ENCODE data around the gene EEF1G.

Gene EEF1G

GRCh38 chr11:62580959-62581715, 7.4 kb upstream of the EEF1G start:
- H3K27ac Mint-ChIP-seq = peak overlapping the region; percentile 82
- H3K4me1 Mint-ChIP-seq = peaks cover 4% of the 10 kb centered on the region
- H3K27me3 Mint-ChIP-seq (ENCODE audit: low read depth, poor library complexity) = no peaks in the 10 kb centered on the region
- TF ChIP-seq CTCF (IDR thresholded peaks at IDR 0.05) = no peak
- H3K9me3 Mint-ChIP-seq = no peaks in the 10 kb centered on the region
- H3K4me3 Mint-ChIP-seq = no peak overlapping the region
- H3K36me3 Mint-ChIP-seq (ENCODE audit: low read depth) = peaks cover 63% of the 10 kb centered on the region
- DNase-seq = no peak

- H3K27me3 Mint-ChIP-seq (ENCODE audit: low read depth, poor library complexity) = no peaks in the 10 kb centered on the region
- TF ChIP-seq CTCF (IDR thresholded peaks at IDR 0.05) = no peak
- no peak overlapping the region for H3K27ac Mint-ChIP-seq
- H3K36me3 Mint-ChIP-seq (ENCODE audit: low read depth) = peaks cover 54% of the 10 kb centered on the region
- no peak overlapping the region for H3K4me3 Mint-ChIP-seq
- peaks cover 18% of the 10 kb centered on the region for H3K4me1 Mint-ChIP-seq
- no peak for DNase-seq
- no peaks in the 10 kb centered on the region for H3K9me3 Mint-ChIP-seq
Observed at GRCh38 chr11:62579252-62579651, 5.6 kb upstream of the EEF1G start.

- Mint-ChIP-seq H3K9me3 (no peaks in the 10 kb centered on the region), H3K4me3 (no peak overlapping the region), H3K4me1 (peaks cover 18% of the 10 kb centered on the region), H3K36me3 (ENCODE audit: low read depth) (peaks cover 47% of the 10 kb centered on the region), H3K27me3 (ENCODE audit: low read depth, poor library complexity) (no peaks in the 10 kb centered on the region), H3K27ac (no peak overlapping the region)
- TF ChIP-seq CTCF (IDR thresholded peaks at IDR 0.05) = no peak
- DNase-seq = no peak
Observed at GRCh38 chr11:62578541-62578940, 4.8 kb upstream of the EEF1G start.

GRCh38 chr11:62577046-62577714, 3.5 kb upstream of the EEF1G start:
- Mint-ChIP-seq H3K4me3 (no peak overlapping the region), H3K27ac (peak overlapping the region; percentile 67), H3K27me3 (ENCODE audit: low read depth, poor library complexity) (no peaks in the 10 kb centered on the region), H3K9me3 (no peaks in the 10 kb centered on the region), H3K4me1 (peaks cover 30% of the 10 kb centered on the region), H3K36me3 (ENCODE audit: low read depth) (peaks cover 48% of the 10 kb centered on the region)
- TF ChIP-seq CTCF (IDR thresholded peaks at IDR 0.05) = no peak
- DNase-seq = no peak

- H3K4me3 Mint-ChIP-seq = peak overlapping the region; percentile 100
- peak overlapping the region; percentile 82 for H3K27ac Mint-ChIP-seq
- peaks cover 51% of the 10 kb centered on the region for H3K36me3 Mint-ChIP-seq (ENCODE audit: low read depth)
- no peak for DNase-seq
- no peaks in the 10 kb centered on the region for H3K9me3 Mint-ChIP-seq
- no peak for TF ChIP-seq CTCF (IDR thresholded peaks at IDR 0.05)
- H3K4me1 Mint-ChIP-seq = peaks cover 43% of the 10 kb centered on the region
- no peaks in the 10 kb centered on the region for H3K27me3 Mint-ChIP-seq (ENCODE audit: low read depth, poor library complexity)
Observed at GRCh38 chr11:62575837-62576236, 2.1 kb upstream of the EEF1G start.
